ENCODE measurements around the gene TCERG1L.
"Not testable (repeated sequence)": the region's sequence is repeated elsewhere in the genome, so short reads cannot be mapped to it uniquely, and the experiment has no call there.

TCERG1L gene

GRCh38 chr10:131311661-131312477 is at the start of gene TCERG1L:
Gene TCERG1L, minus strand, starts transcription at chr10:131311721. Its CDS starts 86 bp downstream, at chr10:131311635.
- no peak for FAIRE-seq

GRCh38 chr10:131358741-131359442 is 47.4 kb upstream of the TCERG1L start:
- FAIRE-seq: no peak

GRCh38 chr10:131356442-131356841 is 44.9 kb upstream of the TCERG1L start:
- FAIRE-seq: no peak

GRCh38 chr10:131355881-131356280 is 44.4 kb upstream of the TCERG1L start:
- FAIRE-seq: no peak

GRCh38 chr10:131355056-131355455 is 43.5 kb upstream of the TCERG1L start:
- no peak for FAIRE-seq

GRCh38 chr10:131354380-131354779 is 42.9 kb upstream of the TCERG1L start:
- no peak for FAIRE-seq

- FAIRE-seq: no peak
These were observed 41.3 kb upstream of the TCERG1L start for GRCh38 chr10:131352765-131353290.

- FAIRE-seq: no peak
These were observed 39.1 kb upstream of the TCERG1L start for GRCh38 chr10:131350660-131351059.

GRCh38 chr10:131350245-131350644 is 38.7 kb upstream of the TCERG1L start:
- no peak for FAIRE-seq

- FAIRE-seq: no peak
These were observed 34.9 kb upstream of the TCERG1L start for GRCh38 chr10:131346456-131346855.

- FAIRE-seq: no peak
These were observed 34.2 kb upstream of the TCERG1L start for GRCh38 chr10:131345691-131346090.

- no peak for FAIRE-seq
These were observed 33.2 kb upstream of the TCERG1L start for GRCh38 chr10:131344747-131345146.

GRCh38 chr10:131337741-131338140 is 26.2 kb upstream of the TCERG1L start:
- FAIRE-seq: no peak

GRCh38 chr10:131332821-131333220 is 21.3 kb upstream of the TCERG1L start:
- FAIRE-seq: no peak

GRCh38 chr10:131323880-131324279 is 12.4 kb upstream of the TCERG1L start:
- FAIRE-seq: no peak

GRCh38 chr10:131323025-131323424 is 11.5 kb upstream of the TCERG1L start:
- FAIRE-seq: no peak

- FAIRE-seq: not testable (repeated sequence)
These were observed 11.1 kb upstream of the TCERG1L start for GRCh38 chr10:131322575-131322974.

GRCh38 chr10:131320860-131321604 is 9.5 kb upstream of the TCERG1L start:
- FAIRE-seq: no peak

GRCh38 chr10:131318814-131319213 is 7.3 kb upstream of the TCERG1L start:
- FAIRE-seq: no peak

GRCh38 chr10:131318291-131318690 is 6.8 kb upstream of the TCERG1L start:
- FAIRE-seq: no peak

- no peak for FAIRE-seq
These were observed 5.0 kb upstream of the TCERG1L start for GRCh38 chr10:131316321-131317075.

- FAIRE-seq: no peak
These were observed 3.8 kb upstream of the TCERG1L start for GRCh38 chr10:131315344-131315743.

Measured in TTC549 (cell line).